ENCODE results near the gene ACAT2. TPM values are rescaled to one million over a fixed set of nuclear protein-coding genes. Genes with fewer than 3 reads are reported as not detected.
"Not testable (repeated sequence)": the region's sequence is repeated elsewhere in the genome, so short reads cannot be mapped to it uniquely, and the experiment has no call there.

ACAT2 gene
- total RNA-seq, 2 donors from 2014 or later, result 59.8 to 126 TPM

DNA sequence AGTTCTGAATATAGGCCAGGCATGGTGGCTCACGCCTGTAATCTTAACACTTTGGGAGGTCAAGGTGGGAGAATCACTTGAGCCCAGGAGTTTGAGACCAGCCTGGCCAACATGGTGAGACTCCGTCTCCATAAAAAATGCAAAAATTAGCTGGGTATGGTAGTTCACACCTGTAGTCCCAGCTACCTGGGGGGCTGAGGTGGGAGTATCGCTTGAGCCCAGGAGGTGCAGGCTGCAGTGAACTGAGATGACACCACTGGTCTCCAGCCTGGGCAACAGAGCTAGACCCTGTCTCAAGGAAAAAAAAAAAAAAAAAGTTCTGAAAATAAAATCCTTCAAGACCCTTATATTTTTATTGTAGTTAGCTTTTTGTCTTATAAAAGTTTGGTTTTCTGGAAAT, 46.2 kb upstream of the ACAT2 start:
- no peak overlapping the region for H3K9ac ChIP-seq (ENCODE audit: low read depth in 2 of 2, low read length in 2 of 2)
- TF ChIP-seq, protein P1, sequence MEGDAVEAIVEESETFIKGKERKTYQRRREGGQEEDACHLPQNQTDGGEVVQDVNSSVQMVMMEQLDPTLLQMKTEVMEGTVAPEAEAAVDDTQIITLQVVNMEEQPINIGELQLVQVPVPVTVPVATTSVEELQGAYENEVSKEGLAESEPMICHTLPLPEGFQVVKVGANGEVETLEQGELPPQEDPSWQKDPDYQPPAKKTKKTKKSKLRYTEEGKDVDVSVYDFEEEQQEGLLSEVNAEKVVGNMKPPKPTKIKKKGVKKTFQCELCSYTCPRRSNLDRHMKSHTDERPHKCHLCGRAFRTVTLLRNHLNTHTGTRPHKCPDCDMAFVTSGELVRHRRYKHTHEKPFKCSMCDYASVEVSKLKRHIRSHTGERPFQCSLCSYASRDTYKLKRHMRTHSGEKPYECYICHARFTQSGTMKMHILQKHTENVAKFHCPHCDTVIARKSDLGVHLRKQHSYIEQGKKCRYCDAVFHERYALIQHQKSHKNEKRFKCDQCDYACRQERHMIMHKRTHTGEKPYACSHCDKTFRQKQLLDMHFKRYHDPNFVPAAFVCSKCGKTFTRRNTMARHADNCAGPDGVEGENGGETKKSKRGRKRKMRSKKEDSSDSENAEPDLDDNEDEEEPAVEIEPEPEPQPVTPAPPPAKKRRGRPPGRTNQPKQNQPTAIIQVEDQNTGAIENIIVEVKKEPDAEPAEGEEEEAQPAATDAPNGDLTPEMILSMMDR (IDR thresholded peaks at IDR 0.05), result no peak
- no peaks in the 10 kb centered on the region for H3K27me3 ChIP-seq
- H3K27ac ChIP-seq, result peak overlapping the region; percentile 62
- no peaks in the 10 kb centered on the region for H3K4me1 ChIP-seq
- no peaks in the 10 kb centered on the region for H3K36me3 ChIP-seq
- intact Hi-C loops (cut with DNase I), result no loop called here
- H3K9me3 ChIP-seq, result no peaks in the 10 kb centered on the region
- no peak for DNase-seq
- H3K4me3 ChIP-seq, result no peak overlapping the region

DNA sequence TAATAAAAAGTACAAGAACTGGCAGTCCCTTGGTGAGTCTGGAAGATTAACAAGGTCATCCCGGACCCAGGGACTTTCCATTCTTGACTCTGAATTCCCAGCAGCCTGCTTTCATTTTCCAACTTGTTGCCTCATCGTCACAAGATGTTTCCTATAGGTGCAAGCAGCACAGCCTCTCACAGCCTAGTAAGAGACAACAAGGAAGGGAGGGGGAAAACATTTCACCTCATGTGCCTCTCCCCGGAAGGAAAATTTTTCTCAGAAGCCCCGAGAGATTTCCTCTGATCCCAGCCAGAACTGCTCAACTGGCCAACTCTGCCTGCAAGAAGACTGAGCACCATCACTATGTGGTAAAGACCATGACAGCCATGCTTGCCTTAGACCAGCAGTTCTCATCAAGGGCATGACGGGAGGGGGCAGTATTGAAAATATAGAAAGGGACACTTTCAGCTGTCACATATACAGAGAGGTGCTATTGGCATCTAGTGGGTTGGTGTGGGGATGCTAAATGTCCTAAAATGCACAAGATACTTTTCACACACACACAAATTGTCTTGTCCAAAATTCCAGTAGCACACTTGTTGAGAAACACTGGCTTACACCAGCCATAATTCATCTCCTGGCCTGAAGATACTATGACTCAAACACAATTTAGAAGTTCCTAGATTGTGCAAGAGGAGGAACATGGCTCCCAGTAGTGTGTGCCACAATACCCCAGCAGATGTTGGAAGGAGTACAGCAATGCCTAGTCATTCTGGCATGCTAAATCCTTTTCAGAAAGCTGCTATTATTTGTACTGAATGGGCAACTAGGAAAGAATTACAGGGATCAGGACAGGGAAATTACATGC, 45.4 kb upstream of the ACAT2 start:
- Histone ChIP-seq H3K36me3 (no peaks in the 10 kb centered on the region), H3K9ac (ENCODE audit: low read depth in 2 of 2, low read length in 2 of 2) (no peak overlapping the region), H3K4me1 (no peaks in the 10 kb centered on the region), H3K27ac (peak overlapping the region; percentile 62), H3K4me3 (no peak overlapping the region), H3K9me3 (no peaks in the 10 kb centered on the region), H3K27me3 (no peaks in the 10 kb centered on the region)
- no peak for DNase-seq
- intact Hi-C loops (cut with DNase I), result no loop called here
- TF ChIP-seq, protein P1 (IDR thresholded peaks at IDR 0.05), result no peak

DNA sequence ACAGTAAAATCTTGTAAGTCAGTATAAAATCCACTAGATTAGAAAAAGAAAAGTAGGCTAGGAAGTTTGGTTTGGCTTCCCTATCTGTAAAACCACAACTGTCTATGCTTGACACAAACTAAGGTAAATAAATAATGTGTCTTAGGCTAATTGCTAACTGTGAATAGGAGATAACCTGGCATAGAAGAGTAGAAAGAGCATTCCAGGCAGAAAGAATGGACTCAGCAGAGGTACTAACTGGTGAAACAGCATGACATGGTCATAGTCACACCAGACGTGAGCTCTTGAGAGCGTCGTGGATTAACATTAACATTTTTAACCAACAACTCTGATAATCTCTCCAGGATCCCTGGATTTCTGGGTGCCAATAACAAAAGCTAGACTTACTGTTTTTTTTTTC, 43.2 kb upstream of the ACAT2 start:
- no peak overlapping the region for H3K4me3 ChIP-seq
- no peak overlapping the region for H3K27ac ChIP-seq
- no peaks in the 10 kb centered on the region for H3K27me3 ChIP-seq
- no peak overlapping the region for H3K9ac ChIP-seq (ENCODE audit: low read depth in 2 of 2, low read length in 2 of 2)
- H3K4me1 ChIP-seq, result no peaks in the 10 kb centered on the region
- intact Hi-C loops (cut with DNase I), result no loop called here
- TF ChIP-seq, protein P1 (IDR thresholded peaks at IDR 0.05), result no peak
- DNase-seq, result no peak
- H3K36me3 ChIP-seq, result no peaks in the 10 kb centered on the region
- H3K9me3 ChIP-seq, result no peaks in the 10 kb centered on the region

DNA sequence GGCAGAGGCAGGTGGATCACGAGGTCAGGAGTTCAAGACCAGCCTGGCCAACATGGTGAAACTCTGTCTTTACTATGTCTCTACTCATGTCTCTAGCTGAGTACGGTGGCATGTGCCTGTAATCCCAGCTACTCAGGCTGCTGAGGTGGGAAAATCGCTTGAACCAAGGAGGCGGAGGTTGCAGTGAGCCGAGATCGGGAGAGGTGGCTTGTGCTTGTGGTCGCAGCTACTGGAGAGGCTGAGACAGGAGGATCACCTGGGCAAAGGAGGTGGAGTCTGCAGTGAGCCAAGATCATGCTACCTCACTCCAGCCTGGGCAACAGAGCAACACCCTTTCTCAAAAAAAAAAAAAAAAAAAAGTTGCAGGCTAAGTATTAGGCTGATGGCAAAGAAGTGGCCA, 42.6 kb upstream of the ACAT2 start:
- DNase-seq, result no peak
- no peak overlapping the region for H3K9ac ChIP-seq (ENCODE audit: low read depth in 2 of 2, low read length in 2 of 2)
- H3K4me1 ChIP-seq, result no peaks in the 10 kb centered on the region
- TF ChIP-seq, protein P1 (IDR thresholded peaks at IDR 0.05), result no peak
- intact Hi-C loops (cut with DNase I), result no loop called here
- no peaks in the 10 kb centered on the region for H3K36me3 ChIP-seq
- H3K4me3 ChIP-seq, result no peak overlapping the region
- H3K27ac ChIP-seq, result no peak overlapping the region
- H3K27me3 ChIP-seq, result no peaks in the 10 kb centered on the region
- no peaks in the 10 kb centered on the region for H3K9me3 ChIP-seq

DNA sequence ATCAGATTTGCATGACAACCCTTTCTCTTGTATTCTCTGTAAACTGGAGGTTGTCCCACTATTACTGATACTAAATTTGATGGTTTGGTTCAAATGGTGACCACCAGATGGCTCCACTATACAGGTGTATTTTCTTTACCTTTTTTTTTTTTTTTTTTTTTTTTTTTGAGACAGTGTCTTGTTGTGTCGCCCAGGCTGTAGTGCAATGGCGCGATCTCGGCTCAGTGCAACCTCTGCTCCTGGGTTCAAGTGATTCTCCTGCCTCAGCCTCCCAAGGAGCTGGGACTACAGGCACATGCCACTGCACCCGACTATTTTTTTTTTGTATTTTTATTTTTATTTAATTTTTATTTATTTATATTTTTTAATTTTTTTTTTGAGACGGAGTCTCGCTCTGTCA, 41.1 kb upstream of the ACAT2 start:
- Histone ChIP-seq H3K27me3 (no peaks in the 10 kb centered on the region), H3K4me1 (peaks cover under 1% of the 10 kb centered on the region), H3K27ac (no peak overlapping the region), H3K4me3 (no peak overlapping the region), H3K36me3 (no peaks in the 10 kb centered on the region), H3K9me3 (no peaks in the 10 kb centered on the region), H3K9ac (ENCODE audit: low read depth in 2 of 2, low read length in 2 of 2) (no peak overlapping the region)
- TF ChIP-seq, protein P1 (IDR thresholded peaks at IDR 0.05), result peak; percentile 44
- intact Hi-C loops (cut with DNase I), result no loop called here
- peak; percentile 49 for DNase-seq

DNA sequence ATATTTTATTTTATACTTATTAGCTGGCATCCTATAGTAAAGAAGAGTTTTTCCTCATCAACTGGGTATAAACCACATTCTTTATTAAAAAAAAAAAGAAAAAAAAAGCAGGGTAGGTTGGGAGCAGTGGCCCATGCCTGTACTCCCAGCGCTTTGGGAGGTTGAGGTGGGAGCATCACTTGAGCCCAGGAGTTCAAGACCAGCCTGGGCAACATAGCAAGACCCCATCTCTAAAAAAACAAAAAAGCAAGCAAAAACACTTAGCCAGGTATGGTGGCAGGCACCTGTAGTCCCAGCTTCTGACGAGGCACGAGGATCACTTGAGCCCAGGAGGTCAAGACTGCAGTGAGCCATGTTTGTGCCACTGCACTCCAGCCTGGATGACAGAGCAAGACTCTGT, 39.9 kb upstream of the ACAT2 start:
- H3K4me1 ChIP-seq; H3K9me3 ChIP-seq; H3K27me3 ChIP-seq; DNase-seq; H3K36me3 ChIP-seq; H3K9ac ChIP-seq (ENCODE audit: low read depth in 2 of 2, low read length in 2 of 2); H3K4me3 ChIP-seq; intact Hi-C loops (cut with DNase I); H3K27ac ChIP-seq: not testable (repeated sequence)

Data from colonic mucosa (tissue), 4 donors.